ELF-1 (cell line): ENCODE data around the gene RPP40.

Experiments
- DNase-seq: peaks from one replicate; pipeline ENCODE4 v3.0.0-alpha.2; 2016; ENCODE audit warnings: low read depth, low spot score

RPP40 gene

GRCh38 chr6:4969609-4970285, 34.1 kb downstream of the RPP40 start:
- no peak for DNase-seq

DNA sequence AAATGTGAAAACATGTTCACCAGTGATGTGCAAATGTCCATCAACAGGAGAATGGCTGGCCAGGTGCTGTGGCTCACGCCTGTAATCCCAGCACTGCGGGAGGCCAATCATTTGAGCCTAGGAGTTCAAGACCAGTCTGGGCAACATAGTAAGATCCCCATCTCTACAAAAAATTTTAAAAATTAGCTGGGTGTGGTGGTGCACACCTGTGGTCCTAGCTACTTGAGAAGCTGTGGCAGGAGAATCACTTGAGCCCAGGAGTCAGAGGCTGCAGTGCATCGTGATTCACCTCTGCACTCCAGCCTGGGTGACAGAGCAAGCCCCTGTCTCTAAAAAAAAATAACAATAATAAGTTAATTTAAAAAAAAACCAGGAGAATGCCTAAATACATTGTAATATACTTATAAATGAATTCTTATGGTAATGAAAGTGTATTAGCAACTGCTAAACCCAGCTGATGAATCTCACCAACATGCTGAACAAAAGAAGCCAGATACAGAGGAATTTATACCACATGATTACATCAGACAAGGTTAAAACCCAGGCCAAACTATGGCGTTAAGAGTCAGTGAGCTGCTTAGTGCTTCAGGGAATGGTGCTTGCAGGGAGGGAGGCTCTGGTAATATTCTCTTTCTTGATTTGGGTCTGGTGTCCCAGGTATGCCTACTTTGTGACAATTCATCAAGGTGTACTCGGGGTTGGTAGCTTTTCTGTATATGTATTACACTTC, 36.4 kb downstream of the RPP40 start:
- no peak for DNase-seq

DNA sequence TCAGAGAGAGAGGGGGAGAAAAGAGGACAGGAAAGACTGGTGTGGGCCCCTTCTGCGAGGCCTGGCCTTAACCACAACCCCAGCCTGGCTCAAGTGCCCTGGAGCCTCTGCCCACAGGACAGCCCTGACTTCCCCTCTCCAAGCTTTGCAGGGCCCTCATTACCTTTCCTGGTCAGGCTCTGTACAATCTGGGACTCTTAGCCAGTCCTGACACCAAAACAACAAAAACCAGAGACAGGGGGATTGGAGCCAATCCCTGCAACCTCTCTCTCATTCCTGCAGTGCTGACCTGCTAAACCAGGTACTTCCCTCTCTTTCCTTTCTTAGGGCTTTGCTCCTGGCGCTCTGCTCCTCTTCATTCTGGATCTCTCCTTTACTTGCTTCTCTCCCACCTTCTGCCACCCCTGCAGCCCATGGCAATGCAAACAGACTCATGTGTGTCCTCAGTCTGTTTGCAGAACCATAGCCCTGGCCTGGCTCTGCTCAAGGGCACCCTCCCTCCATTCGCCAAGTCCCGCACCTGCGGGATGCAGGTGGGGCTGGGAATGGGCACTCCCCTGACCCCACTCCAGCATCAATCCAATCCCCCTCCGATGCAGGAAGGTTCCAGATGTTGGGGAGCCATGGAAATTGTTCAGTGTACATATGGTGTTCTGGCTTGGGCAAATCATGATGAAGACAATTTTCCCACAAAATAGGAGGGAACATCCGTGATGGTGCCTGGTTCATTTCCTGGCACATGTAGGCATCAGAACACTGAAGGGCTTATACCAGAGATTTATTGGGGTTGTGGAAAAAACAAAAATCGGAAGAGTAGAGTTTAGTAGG, 38.1 kb downstream of the RPP40 start:
- DNase-seq: peak; percentile 81

- DNase-seq: no peak
These were observed 38.9 kb downstream of the RPP40 start for GRCh38 chr6:4964675-4965561.

GRCh38 chr6:4962905-4963304, 40.9 kb downstream of the RPP40 start:
- DNase-seq: no peak

- no peak for DNase-seq
These were observed 42.3 kb downstream of the RPP40 start for GRCh38 chr6:4961322-4962168.

DNA sequence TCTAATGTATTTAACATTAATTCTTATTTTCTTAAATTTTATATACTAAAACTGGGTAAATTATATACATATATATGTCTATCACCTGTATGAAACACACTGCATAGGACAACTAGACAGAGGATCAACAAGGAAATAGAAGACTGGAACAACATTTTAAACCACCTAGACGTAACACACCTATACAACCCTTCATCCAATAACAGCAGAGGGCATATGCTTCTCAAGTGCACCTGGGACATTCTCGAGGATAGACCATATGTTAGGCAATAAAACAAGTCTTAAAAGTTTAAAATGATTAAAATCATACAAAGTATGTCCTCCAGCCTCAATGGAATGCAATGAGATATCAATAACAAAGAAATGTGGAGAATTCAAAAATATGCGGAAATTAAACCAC, 45.2 kb downstream of the RPP40 start:
- DNase-seq: no peak

- peak; percentile 82 for DNase-seq
These were observed 46.2 kb downstream of the RPP40 start for GRCh38 chr6:4957521-4958231.

DNA sequence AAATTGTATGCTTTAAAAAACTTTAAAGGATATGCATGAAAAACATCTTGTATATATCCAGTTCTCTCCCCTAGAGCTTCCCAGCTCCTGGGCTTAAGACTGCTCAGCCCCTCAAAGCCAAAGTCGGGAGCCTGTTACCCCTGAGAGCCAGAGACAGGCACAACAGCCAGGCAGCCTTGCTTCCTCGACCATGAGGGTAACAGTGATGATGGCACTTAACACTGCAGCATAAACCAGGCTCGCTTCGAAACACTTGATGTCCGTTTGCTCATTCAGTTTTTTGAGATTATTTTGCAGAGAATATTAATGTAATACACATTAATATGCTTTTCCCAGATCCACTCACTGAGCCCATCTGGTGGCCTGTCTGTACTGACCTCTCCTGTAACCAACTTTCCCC, 47.2 kb downstream of the RPP40 start:
- DNase-seq: no peak

DNA sequence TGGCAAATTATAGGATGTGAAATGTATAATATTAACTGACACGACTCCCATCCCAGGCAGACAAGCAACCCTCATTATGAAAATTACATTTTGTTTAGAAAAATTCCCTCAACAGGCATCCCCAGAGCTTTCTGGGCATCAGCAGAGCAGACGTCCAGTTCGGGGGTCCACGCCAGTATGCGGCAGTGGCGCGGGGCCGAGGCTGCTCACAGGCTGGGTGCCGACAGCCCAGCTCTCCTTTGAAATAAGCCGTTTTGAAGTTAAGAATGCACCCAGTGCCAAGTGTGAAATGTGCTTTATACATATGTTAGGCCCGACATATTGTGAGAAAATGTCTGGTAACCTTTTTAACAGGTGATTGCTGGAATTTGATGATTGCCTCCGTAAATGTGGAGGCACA, 50.4 kb downstream of the RPP40 start:
- no peak for DNase-seq

GRCh38 chr6:4950836-4951533, 52.9 kb downstream of the RPP40 start:
- no peak for DNase-seq

DNA sequence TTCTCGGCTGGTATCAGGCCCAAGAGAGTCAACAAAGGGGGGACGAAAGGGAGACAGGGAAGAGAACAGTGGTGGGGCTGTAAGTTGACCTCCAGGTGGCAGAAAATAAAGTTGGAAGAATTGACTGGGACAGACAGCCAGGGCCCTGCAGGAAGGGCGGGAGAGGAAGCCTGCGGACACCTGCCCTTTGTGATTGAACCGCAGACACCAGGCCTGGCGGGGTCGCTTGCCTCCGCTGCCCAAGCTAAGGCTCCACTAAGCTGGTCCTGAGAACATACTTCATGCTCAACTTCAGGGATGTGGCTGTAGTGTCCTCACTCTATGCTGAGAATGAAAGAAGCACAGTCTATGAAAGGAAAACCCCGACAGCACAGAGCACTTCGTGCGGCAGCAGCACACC, 53.8 kb downstream of the RPP40 start:
- DNase-seq: no peak

- DNase-seq: peak; percentile 41
These were observed 54.9 kb downstream of the RPP40 start for GRCh38 chr6:4948781-4949450.

GRCh38 chr6:4947716-4948115, 56.1 kb downstream of the RPP40 start:
- DNase-seq: no peak

GRCh38 chr6:4946521-4946920, 57.3 kb downstream of the RPP40 start:
- no peak for DNase-seq
